ENCODE measurements around the gene TRIM52. TPM values are rescaled to one million over a fixed set of nuclear protein-coding genes. Genes with fewer than 3 reads are reported as not detected.
A peak's percentile ranks its signal among the peaks of the same experiment; 100 is the strongest.

The TRIM52 gene
- total and polyA plus RNA-seq, 2 of the 13 experiments (the other 11 are each of a cell fraction or from before 2014, with no cell fraction given): 7.2 to 11.6 TPM

DNA sequence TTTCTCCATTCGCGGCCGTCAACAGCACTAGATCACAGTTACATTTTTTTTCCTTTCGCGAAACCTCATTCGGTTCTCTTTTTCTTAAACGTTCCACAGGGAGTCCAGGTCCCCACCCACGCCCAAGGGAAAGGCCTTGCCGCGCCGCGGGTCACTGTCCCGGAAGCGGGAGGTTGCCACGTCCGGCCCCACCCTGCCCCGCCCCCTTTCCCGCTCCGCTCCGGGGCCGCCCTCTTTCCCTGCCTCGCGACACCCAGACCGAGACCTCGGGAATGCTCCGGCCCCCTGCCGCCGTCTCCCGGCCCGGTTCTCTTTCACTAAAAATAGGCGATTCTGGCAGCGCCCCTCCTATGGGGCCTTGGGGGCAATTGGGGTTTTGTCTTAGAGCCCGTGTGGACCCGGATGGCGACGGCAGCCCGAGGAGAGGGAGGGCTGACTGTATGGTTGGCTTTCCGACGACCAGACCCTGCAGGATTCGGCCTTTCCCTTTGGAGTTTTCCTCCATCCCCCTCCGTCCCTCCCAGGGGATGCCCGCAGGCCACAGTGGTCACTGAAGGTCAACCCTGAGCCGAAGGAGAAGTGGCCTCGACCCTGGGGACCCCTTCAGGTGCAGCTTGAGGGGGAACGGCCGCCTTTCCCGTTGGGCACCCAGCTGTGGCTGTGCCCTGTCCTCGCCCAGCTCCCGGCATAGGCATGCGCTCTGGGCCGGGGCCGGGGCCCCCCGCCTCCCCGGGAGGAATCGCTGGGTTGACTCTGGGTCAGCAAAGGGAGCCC, 14.5 kb downstream of the TRIM52 start (continued):
- no peak for TF ChIP-seq ZMYM3 (CRISPR knock-in tag; IDR thresholded peaks at IDR 0.05)
- no peak for TF ChIP-seq FUBP1 (CRISPR knock-in tag; IDR thresholded peaks at IDR 0.05; ENCODE audit: borderline replicate concordance)
- 0 out of 2 replicates have a peak, but pooled peaks have one; percentile 4 for TF ChIP-seq ARHGAP35 (CRISPR knock-in tag; IDR thresholded peaks at IDR 0.05; ENCODE audit: borderline replicate concordance)
- TF ChIP-seq, protein P1, sequence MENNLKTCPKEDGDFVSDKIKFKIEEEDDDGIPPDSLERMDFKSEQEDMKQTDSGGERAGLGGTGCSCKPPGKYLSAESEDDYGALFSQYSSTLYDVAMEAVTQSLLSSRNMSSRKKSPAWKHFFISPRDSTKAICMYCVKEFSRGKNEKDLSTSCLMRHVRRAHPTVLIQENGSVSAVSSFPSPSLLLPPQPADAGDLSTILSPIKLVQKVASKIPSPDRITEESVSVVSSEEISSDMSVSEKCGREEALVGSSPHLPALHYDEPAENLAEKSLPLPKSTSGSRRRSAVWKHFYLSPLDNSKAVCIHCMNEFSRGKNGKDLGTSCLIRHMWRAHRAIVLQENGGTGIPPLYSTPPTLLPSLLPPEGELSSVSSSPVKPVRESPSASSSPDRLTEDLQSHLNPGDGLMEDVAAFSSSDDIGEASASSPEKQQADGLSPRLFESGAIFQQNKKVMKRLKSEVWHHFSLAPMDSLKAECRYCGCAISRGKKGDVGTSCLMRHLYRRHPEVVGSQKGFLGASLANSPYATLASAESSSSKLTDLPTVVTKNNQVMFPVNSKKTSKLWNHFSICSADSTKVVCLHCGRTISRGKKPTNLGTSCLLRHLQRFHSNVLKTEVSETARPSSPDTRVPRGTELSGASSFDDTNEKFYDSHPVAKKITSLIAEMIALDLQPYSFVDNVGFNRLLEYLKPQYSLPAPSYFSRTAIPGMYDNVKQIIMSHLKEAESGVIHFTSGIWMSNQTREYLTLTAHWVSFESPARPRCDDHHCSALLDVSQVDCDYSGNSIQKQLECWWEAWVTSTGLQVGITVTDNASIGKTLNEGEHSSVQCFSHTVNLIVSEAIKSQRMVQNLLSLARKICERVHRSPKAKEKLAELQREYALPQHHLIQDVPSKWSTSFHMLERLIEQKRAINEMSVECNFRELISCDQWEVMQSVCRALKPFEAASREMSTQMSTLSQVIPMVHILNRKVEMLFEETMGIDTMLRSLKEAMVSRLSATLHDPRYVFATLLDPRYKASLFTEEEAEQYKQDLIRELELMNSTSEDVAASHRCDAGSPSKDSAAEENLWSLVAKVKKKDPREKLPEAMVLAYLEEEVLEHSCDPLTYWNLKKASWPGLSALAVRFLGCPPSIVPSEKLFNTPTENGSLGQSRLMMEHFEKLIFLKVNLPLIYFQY (CRISPR knock-in tag; IDR thresholded peaks at IDR 0.05; ENCODE audit: borderline replicate concordance): peak; percentile 54; the same call in 1 of the 2 replicates
- TF ChIP-seq, protein P2, sequence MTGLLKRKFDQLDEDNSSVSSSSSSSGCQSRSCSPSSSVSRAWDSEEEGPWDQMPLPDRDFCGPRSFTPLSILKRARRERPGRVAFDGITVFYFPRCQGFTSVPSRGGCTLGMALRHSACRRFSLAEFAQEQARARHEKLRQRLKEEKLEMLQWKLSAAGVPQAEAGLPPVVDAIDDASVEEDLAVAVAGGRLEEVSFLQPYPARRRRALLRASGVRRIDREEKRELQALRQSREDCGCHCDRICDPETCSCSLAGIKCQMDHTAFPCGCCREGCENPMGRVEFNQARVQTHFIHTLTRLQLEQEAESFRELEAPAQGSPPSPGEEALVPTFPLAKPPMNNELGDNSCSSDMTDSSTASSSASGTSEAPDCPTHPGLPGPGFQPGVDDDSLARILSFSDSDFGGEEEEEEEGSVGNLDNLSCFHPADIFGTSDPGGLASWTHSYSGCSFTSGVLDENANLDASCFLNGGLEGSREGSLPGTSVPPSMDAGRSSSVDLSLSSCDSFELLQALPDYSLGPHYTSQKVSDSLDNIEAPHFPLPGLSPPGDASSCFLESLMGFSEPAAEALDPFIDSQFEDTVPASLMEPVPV (CRISPR knock-in tag; IDR thresholded peaks at IDR 0.05): no peak
- TF ChIP-seq ZNF282 (IDR thresholded peaks at IDR 0.05; ENCODE audit: partially characterized antibody): no peak
- peak; percentile 61; the same call in 1 of the 2 replicates for TF ChIP-seq ZNF792 (CRISPR knock-in tag; IDR thresholded peaks at IDR 0.05)
- TF ChIP-seq ZNF770 (CRISPR knock-in tag; IDR thresholded peaks at IDR 0.05): no peak; the same call in 1 of the 2 replicates
- TF ChIP-seq KDM2A (CRISPR knock-in tag; IDR thresholded peaks at IDR 0.05; ENCODE audit: borderline replicate concordance, low read depth): peak; percentile 66
- TF ChIP-seq, protein P3, sequence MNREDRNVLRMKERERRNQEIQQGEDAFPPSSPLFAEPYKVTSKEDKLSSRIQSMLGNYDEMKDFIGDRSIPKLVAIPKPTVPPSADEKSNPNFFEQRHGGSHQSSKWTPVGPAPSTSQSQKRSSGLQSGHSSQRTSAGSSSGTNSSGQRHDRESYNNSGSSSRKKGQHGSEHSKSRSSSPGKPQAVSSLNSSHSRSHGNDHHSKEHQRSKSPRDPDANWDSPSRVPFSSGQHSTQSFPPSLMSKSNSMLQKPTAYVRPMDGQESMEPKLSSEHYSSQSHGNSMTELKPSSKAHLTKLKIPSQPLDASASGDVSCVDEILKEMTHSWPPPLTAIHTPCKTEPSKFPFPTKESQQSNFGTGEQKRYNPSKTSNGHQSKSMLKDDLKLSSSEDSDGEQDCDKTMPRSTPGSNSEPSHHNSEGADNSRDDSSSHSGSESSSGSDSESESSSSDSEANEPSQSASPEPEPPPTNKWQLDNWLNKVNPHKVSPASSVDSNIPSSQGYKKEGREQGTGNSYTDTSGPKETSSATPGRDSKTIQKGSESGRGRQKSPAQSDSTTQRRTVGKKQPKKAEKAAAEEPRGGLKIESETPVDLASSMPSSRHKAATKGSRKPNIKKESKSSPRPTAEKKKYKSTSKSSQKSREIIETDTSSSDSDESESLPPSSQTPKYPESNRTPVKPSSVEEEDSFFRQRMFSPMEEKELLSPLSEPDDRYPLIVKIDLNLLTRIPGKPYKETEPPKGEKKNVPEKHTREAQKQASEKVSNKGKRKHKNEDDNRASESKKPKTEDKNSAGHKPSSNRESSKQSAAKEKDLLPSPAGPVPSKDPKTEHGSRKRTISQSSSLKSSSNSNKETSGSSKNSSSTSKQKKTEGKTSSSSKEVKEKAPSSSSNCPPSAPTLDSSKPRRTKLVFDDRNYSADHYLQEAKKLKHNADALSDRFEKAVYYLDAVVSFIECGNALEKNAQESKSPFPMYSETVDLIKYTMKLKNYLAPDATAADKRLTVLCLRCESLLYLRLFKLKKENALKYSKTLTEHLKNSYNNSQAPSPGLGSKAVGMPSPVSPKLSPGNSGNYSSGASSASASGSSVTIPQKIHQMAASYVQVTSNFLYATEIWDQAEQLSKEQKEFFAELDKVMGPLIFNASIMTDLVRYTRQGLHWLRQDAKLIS (CRISPR knock-in tag; IDR thresholded peaks at IDR 0.05): no peak; the same call in 1 of the 2 replicates
- no peak for TF ChIP-seq SMC3 (IDR thresholded peaks at IDR 0.05; ENCODE audit: low read length)
- no peak for TF ChIP-seq ZSCAN29 (CRISPR knock-in tag; conservative IDR thresholded peaks at IDR 0.05)
- TF ChIP-seq SNRNP70 (IDR thresholded peaks at IDR 0.05; ENCODE audit: low read depth, low read length): no peak
- peak; percentile 83 for TF ChIP-seq PHF8 (CRISPR knock-in tag; IDR thresholded peaks at IDR 0.05)

Data from HepG2 (cell line).